COR-L47 (cell line): ENCODE data around the gene DLX3.

Experiments
- DNase-seq: peaks from one replicate; lab custom pipeline; 2025; lab: John Stamatoyannopoulos, UW

DLX3 gene

GRCh38 chr17:49992191-49992932 is 2.7 kb downstream of the DLX3 start:
- no peak for DNase-seq

GRCh38 chr17:49991409-49991808 is 3.6 kb downstream of the DLX3 start:
- no peak for DNase-seq

- DNase-seq, result no peak
Measured at GRCh38 chr17:49990921-49991320, 4.1 kb downstream of the DLX3 start.

GRCh38 chr17:49990331-49990730 is 4.7 kb downstream of the DLX3 start:
- DNase-seq, result no peak

GRCh38 chr17:49989518-49989880 is 5.5 kb downstream of the DLX3 start:
- no peak for DNase-seq

GRCh38 chr17:49987681-49988441 is 7.2 kb downstream of the DLX3 start:
- peak; percentile 61 for DNase-seq

- DNase-seq, result no peak
Measured at GRCh38 chr17:49987290-49987585, 7.8 kb downstream of the DLX3 start.

GRCh38 chr17:49986396-49987289 is 8.4 kb downstream of the DLX3 start:
- no peak for DNase-seq

- DNase-seq, result peak; percentile 7
Measured at GRCh38 chr17:49985310-49985990, 9.6 kb downstream of the DLX3 start.

- no peak for DNase-seq
Measured at GRCh38 chr17:49984776-49985175, 10.2 kb downstream of the DLX3 start.

GRCh38 chr17:49984283-49984682 is 10.7 kb downstream of the DLX3 start:
- no peak for DNase-seq

GRCh38 chr17:49980703-49981197 is 14.3 kb downstream of the DLX3 start:
- DNase-seq, result no peak

- DNase-seq, result no peak
Measured at GRCh38 chr17:49979748-49980479, 15.1 kb downstream of the DLX3 start.

GRCh38 chr17:49978501-49978900 is 16.5 kb downstream of the DLX3 start:
- DNase-seq, result no peak

- no peak for DNase-seq
Measured at GRCh38 chr17:49977463-49978389, 17.3 kb downstream of the DLX3 start.

GRCh38 chr17:49976828-49977202 is 18.2 kb downstream of the DLX3 start:
- no peak for DNase-seq

- peak; percentile 46 for DNase-seq
Measured at GRCh38 chr17:49976163-49976827, 18.7 kb downstream of the DLX3 start.

- DNase-seq, result no peak
Measured at GRCh38 chr17:49975531-49975930, 19.5 kb downstream of the DLX3 start.

GRCh38 chr17:49973271-49973615 is 21.8 kb downstream of the DLX3 start:
- no peak for DNase-seq
